ENCODE measurements around the gene CPNE6. TPM values are rescaled to one million over a fixed set of nuclear protein-coding genes. Genes with fewer than 3 reads are reported as not detected.

The CPNE6 gene
- total and polyA plus RNA-seq, 2 of the 13 experiments (the other 11 are each of a cell fraction or from before 2014, with no cell fraction given): not detected

- TF ChIP-seq WIZ (CRISPR knock-in tag; IDR thresholded peaks at IDR 0.05) (peak; percentile 98), NKX3-1 (CRISPR knock-in tag; IDR thresholded peaks at IDR 0.05) (peak; percentile 92), ZNF205 (CRISPR knock-in tag; IDR thresholded peaks at IDR 0.05) (peak; percentile 96), ZFP91 (CRISPR knock-in tag; IDR thresholded peaks at IDR 0.05; ENCODE audit: borderline replicate concordance) (no peak), ZNF703 (CRISPR knock-in tag; IDR thresholded peaks at IDR 0.05; ENCODE audit: borderline replicate concordance) (no peak), SMC3 (IDR thresholded peaks at IDR 0.05; ENCODE audit: low read length) (no peak), SNAPC4 (CRISPR knock-in tag; IDR thresholded peaks at IDR 0.05) (peak; percentile 66; the same call in 1 of the 2 replicates), TARDBP (CRISPR knock-in tag; IDR thresholded peaks at IDR 0.05) (peak; percentile 96), UBTF (CRISPR knock-in tag; IDR thresholded peaks at IDR 0.05) (peak; percentile 97), DPF2 (CRISPR knock-in tag; IDR thresholded peaks at IDR 0.05; ENCODE audit: borderline replicate concordance, low read depth) (peak; percentile 50; the same call in 1 of the 2 replicates), TAF1 (CRISPR knock-in tag; IDR thresholded peaks at IDR 0.05) (peak; percentile 100), SIN3A (IDR thresholded peaks at IDR 0.05; ENCODE audit: borderline replicate concordance, low read depth, low read length) (peak; percentile 94; the same call in 1 of the 2 replicates), NR2F1 (CRISPR knock-in tag; IDR thresholded peaks at IDR 0.05) (peak in 1 of 2 experiments; percentile 34; a peak in 1 of 4 replicates), PRDM15 (CRISPR knock-in tag; IDR thresholded peaks at IDR 0.05) (peak; percentile 95)
These were observed 22.8 kb downstream of the CPNE6 start, which contains the start of gene PCK2 (continued) for GRCh38 chr14:24093901-24094840.

Data from HepG2 (cell line).